GM19023 (cell line): Measurements from ENCODE around the gene CHN2.
"Not testable (repeated sequence)": the region's sequence is repeated elsewhere in the genome, so short reads cannot be mapped to it uniquely, and the experiment has no call there.

Source experiments
- ATAC-seq: cut with Tn5 transposase; IDR thresholded peaks from one replicate; pipeline ENCODE4 v1.9.1; 2021; ENCODE audit warnings: mild to moderate bottlenecking, moderate library complexity; ENCODE audit not compliant: unreplicated experiment

CHN2 gene

GRCh38 chr7:29528526-29528925, 334.0 kb downstream of the CHN2 start:
- not testable (repeated sequence) for ATAC-seq
